Renal cortical epithelial cell (primary cell): ENCODE data around the gene ZSWIM8. TPM values are rescaled to one million over a fixed set of nuclear protein-coding genes. Genes with fewer than 3 reads are reported as not detected.
A peak's percentile ranks its signal among the peaks of the same experiment; 100 is the strongest.
"Not testable (repeated sequence)": the region's sequence is repeated elsewhere in the genome, so short reads cannot be mapped to it uniquely, and the experiment has no call there.

Experiments
- DNase-seq: peaks from one replicate; pipeline ENCODE4 v3.0.0-alpha.2; 2011; ENCODE audit warnings: low read depth
- total RNA-seq: library from RNA; depleted of rRNA; stranded (reverse); fragments of >200 nt; gene quantifications from 2 replicates; pipeline ENCODE4 v1.2.3, GENCODE V29; 2014

The ZSWIM8 gene
- total RNA-seq, 1 donor from 2014 or later: 66.9 TPM

- peak; percentile 39 for DNase-seq
Measured at GRCh38 chr10:73772281-73773151, 12.9 kb upstream of the ZSWIM8 start.

- DNase-seq: no peak
Measured at GRCh38 chr10:73773152-73773879, 12.1 kb upstream of the ZSWIM8 start.

GRCh38 chr10:73774637-73775036 lies 10.8 kb upstream of the ZSWIM8 start:
- peak; percentile 45 for DNase-seq

- DNase-seq: no peak
Measured at GRCh38 chr10:73779018-73779417, 6.4 kb upstream of the ZSWIM8 start.

- no peak for DNase-seq
Measured at GRCh38 chr10:73779539-73780197, 5.7 kb upstream of the ZSWIM8 start.

- no peak for DNase-seq
Measured at GRCh38 chr10:73780301-73780700, 5.1 kb upstream of the ZSWIM8 start.

- no peak for DNase-seq
Measured at GRCh38 chr10:73780966-73781365, 4.4 kb upstream of the ZSWIM8 start.

GRCh38 chr10:73781548-73781878 lies 3.9 kb upstream of the ZSWIM8 start:
- DNase-seq: no peak

GRCh38 chr10:73781879-73782748 lies 3.3 kb upstream of the ZSWIM8 start, which contains the start of gene CHCHD1:
TSS of gene CHCHD1 (plus strand) at chr10:73782048. CDS start at chr10:73782076, 28 bp downstream.
- DNase-seq: peak; percentile 71

- no peak for DNase-seq
Measured at GRCh38 chr10:73782749-73783085, 2.7 kb upstream of the ZSWIM8 start.

GRCh38 chr10:73785721-73786511 lies 510 bp downstream of the ZSWIM8 start:
- peak; percentile 55 for DNase-seq

GRCh38 chr10:73786512-73786885 lies 1.1 kb downstream of the ZSWIM8 start:
- no peak for DNase-seq

GRCh38 chr10:73787031-73787800 lies 1.8 kb downstream of the ZSWIM8 start:
- DNase-seq: not testable (repeated sequence)

GRCh38 chr10:73788864-73789658 lies 3.7 kb downstream of the ZSWIM8 start:
- no peak for DNase-seq

GRCh38 chr10:73789659-73790055 lies 4.3 kb downstream of the ZSWIM8 start:
- DNase-seq: no peak

- no peak for DNase-seq
Measured at GRCh38 chr10:73790886-73791625, 5.7 kb downstream of the ZSWIM8 start.

- DNase-seq: no peak
Measured at GRCh38 chr10:73791871-73792400, 6.5 kb downstream of the ZSWIM8 start.

GRCh38 chr10:73793456-73793855 lies 8.1 kb downstream of the ZSWIM8 start:
- no peak for DNase-seq
